LNCaP clone FGC (cell line): ENCODE results near the gene DLL1.

Source experiments
- DNase-seq: peaks from one replicate; pipeline ENCODE4 v3.0.0-alpha.2; 2011; ENCODE audit warnings: low read depth
- H3K4me3 ChIP-seq: 2 replicates; pipeline ENCODE4 v1.5.1; 2011; ENCODE audit warnings: mild to moderate bottlenecking, low read depth, low read length, control low read depth
- TF ChIP-seq, protein P1 (sequence below): IDR thresholded peaks from 2 replicates; pipeline ENCODE4 v1.5.1; 2012; ENCODE audit warnings: mild to moderate bottlenecking; ENCODE audit not compliant: control insufficient read depth, insufficient read depth; ENCODE audit errors: extremely low read depth

DLL1 gene

DNA sequence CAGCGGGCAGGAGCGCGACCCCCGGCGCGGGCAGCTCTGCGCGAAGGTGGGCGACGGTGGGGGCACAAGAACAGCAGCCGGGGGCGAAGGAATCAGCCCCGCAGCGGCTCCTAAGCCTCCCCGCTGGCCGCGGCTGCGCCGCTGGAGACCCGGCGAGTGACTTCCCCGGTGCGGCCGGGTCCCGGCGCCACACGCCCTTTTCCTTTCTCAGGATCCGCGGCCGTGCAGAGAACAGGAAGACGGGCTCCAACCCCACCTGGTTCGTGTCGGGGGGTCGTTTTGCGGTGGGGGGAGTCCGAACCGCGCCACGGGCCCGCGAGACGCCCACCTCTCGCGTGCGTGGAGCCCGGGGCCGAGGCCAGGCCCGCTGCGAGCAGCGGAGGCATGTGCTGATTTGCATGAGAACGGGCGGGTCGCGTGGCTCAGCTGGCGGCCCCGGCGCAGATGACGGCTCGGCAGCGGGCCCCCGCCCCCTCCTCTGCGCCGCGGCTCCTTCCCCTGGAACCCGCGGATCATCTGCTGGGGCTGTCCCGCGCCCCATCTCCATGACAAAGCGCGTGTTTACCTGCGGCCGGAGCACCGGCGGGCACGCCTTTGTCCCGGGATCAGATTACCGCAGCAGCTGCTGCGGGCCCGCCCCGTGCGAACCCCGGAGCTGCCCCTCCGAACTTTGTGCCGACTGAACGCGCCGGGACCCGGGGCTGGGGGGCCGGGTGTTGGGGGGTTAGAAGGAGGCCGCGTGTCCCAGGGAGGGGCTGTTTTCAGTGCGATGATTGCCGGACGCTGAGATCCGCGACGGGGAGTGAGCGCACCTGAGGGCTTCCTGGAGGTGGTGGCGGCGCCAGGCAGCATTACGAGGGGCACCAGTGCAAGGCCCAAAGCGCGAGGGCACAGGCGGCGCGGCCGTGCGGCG lies 4.9 kb upstream of the DLL1 start:
- TF ChIP-seq, protein P1, sequence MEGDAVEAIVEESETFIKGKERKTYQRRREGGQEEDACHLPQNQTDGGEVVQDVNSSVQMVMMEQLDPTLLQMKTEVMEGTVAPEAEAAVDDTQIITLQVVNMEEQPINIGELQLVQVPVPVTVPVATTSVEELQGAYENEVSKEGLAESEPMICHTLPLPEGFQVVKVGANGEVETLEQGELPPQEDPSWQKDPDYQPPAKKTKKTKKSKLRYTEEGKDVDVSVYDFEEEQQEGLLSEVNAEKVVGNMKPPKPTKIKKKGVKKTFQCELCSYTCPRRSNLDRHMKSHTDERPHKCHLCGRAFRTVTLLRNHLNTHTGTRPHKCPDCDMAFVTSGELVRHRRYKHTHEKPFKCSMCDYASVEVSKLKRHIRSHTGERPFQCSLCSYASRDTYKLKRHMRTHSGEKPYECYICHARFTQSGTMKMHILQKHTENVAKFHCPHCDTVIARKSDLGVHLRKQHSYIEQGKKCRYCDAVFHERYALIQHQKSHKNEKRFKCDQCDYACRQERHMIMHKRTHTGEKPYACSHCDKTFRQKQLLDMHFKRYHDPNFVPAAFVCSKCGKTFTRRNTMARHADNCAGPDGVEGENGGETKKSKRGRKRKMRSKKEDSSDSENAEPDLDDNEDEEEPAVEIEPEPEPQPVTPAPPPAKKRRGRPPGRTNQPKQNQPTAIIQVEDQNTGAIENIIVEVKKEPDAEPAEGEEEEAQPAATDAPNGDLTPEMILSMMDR = no peak
- H3K4me3 ChIP-seq = peak overlapping the region; percentile 49
- DNase-seq = no peak

DNA sequence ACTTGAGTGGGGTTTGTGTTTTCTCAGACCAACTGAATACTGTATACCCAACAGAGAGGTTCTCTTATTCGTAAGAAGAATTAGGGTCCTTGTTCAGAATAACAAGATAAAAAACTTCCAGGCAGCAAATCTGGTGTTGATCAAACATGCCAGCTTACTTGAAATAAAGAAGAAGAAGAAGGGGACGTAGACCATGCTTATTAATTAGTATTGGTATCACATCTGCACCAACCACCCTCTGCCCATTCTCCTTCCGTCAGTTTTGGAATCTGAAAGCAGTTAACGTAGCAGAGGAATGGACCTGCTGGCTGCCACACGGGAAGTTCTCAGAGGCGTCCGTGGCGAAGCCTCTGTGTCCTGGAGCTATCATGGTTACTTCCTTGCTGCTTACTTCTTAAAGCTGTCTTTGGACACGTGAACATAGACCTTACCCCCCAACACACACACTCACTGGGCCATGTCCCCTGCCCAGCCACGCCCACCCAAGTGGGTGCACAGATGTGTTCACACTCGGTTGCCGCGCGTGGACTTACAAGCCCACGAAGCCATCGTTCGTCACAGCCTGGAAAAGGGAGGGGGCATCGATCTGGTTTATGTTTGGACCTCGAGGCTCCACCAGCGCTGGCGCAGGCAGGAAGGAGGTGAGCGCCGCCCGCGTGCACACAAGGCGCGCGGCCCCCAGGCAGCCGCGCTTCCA lies 4.1 kb upstream of the DLL1 start:
- peak overlapping the region; percentile 49; the same call in 1 of the 2 replicates for H3K4me3 ChIP-seq
- TF ChIP-seq, protein P1 = no peak
- no peak for DNase-seq

DNA sequence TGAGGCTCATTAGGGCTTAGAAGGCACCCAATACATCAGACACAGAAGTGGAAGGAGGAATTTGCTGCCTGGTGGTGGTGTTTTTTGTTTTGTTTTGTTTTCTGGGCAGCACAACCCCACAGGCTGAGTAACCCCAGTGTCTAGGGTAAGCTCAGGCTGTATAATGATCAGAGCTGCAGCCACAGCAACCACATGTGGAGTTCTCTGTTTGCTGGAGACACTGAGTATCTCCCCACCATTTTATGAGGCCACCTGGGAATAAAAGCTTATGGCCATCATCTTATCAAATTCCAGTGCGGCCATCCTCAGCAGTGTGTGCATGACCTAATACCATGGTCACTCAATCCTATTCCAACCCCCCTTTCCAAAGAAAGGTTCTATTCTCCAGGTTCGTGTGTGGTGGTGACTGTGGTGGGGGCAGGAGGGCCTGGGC lies 3.4 kb upstream of the DLL1 start:
- no peak for DNase-seq
- no peak overlapping the region for H3K4me3 ChIP-seq
- TF ChIP-seq, protein P1 = no peak

DNA sequence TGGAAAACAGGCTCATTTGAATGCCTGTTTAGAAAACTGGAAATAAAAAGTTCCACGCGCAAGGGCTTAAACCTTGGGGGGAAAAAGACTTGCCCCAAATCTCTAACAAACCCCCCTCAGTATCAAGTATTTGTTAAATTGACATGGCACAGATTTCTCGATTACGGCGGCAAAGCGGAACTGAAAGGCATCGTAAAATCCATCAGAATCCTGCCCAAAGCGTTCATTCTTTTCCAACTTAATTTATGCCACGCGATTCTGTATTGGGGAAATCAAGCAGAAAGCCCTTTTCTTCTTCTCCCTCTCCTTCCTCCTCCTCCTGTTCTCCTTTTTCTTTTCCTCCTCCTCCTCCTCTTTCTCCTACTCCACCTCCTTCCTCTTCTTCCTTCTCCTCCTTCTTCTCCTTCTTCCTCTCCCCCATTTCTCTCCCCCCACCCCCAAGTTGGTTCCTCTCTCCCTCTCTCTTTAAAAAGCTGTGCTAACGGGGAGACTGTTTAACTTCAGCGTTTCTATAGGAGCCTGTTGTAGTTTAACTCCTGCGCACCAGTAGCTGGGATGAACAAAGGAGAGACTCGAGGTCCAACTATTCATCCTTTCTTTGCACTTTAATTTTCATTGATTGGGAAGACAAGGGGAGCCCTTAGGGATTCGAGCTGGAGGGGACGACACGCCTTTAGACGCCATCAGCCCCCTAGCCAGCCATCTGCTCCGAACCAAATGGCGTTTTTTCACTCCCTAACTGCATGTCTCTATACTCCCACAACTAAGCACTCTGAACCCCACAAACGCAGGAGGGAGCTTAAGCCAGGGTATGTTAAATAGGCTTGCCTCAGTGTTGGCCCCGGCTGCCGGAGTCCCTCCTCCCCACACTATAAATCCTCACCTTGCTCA lies 2.7 kb upstream of the DLL1 start:
- TF ChIP-seq, protein P1 = no peak
- no peak for DNase-seq
- H3K4me3 ChIP-seq = no peak overlapping the region

DNA sequence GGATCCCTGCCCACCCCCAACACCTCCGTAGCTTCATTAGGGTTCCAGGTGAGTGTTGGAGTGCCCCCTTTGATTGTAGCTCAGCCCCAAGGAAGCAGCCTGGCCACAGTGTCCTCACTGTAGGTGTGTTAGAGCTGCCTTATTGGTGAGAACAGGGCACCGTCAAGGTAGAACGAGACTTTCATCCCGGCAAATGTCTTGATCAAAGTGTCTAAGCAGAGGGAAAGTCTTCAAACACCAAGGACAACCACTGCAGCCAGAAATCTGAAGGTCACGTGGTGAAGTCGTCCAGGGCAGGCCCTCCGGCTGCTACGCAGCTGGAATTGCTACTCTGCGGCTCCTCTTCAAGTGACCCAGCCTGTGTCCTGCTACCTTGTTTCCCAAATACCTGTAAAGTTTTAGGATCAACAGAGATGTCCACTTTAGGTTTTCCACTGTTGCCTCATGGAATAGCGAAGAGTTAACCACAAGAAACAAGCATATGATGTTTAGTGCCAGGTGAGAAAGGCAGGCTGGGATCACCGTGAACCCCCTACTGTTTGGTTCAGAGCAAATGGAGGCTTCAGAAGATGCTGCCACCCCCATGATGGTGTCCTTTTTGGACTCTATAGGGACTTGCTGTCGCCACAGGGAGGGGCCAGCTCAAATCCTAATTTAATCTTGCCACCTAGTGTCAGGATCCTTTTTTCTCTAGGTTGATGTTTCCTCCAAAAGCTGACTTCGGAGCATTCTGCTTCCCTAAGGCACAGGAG lies 1.7 kb upstream of the DLL1 start:
- H3K4me3 ChIP-seq = no peak overlapping the region
- TF ChIP-seq, protein P1 = peak; percentile 64
- DNase-seq = no peak

DNA sequence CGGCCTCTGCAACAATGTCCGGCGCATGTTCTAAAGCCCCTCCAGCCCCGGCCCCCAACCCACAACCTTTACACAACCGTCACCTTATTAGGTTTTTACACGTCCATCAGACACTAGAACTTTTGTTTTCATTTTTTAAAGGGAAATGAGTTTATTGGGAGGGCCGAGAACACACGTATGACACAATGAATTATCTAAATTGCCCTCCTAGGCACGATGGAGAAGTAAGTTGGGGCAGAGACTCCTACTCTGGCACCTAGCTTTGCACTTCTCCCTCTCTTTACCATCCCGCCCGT lies 1.2 kb upstream of the DLL1 start:
- H3K4me3 ChIP-seq = no peak overlapping the region
- TF ChIP-seq, protein P1 = no peak
- DNase-seq = no peak
